NCI-H1105 treated with DMSO at 0.1 percent for 48 hours (cell line): ENCODE results near the gene C2CD3.
"Not testable (repeated sequence)": the region's sequence is repeated elsewhere in the genome, so short reads cannot be mapped to it uniquely, and the experiment has no call there.

Experiments
- DNase-seq: peaks from one replicate; lab custom pipeline; 2025; lab: John Stamatoyannopoulos, UW

The C2CD3 gene

DNA sequence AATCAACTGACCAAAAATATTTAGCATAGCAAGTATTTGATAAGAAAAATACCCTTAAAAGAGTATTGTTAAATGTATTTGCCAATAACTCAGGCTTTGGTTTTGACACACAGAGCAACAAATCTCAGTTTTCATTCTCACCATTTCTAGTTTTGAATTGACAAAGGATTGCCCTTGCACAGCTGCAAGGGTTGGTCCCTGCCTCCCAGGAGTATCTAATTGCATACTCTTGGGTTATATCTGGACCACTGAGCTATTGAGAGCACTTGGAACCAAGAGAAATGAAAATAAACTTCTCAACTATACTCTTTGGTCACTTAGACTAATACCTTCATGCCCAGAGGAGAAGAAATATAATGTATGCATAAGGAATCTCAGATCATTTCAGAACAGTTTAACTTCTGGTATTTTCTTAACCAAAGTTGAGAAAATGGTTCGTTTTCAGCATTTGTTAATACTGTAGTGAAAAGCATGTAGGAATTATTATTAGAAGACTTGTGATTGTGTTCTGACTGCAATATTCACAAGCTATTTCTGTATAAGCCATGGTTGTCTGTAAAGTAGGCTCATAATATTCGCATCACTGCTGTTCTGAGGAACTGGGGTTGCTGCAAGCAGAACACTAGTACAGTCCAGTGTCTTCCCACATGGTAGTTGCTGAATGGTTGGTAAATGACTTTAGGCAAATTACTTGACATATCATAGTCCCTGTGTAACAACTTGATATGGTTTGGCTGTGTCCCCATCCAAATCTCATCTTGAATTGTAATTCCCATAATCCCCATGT is 7.9 kb downstream of the C2CD3 start:
- DNase-seq = no peak

DNA sequence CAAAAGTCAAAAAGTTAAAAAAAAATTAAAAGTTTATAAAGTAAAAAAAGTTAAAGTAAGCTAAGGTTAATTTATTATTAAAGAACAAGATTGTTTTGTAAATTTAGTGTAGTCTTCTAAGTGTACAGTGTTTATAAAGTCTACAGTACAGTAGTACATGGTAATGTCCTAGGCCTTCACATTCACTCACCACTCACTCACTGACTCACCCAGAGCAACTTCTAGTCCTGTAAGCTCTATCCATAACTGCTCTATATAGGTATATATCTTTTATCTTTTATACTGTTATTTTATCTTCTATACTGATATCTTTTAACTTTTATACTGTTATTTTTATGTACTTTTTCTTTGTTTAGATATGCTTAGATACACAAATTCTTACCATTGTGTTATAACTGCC is 11.2 kb downstream of the C2CD3 start:
- DNase-seq = no peak

DNA sequence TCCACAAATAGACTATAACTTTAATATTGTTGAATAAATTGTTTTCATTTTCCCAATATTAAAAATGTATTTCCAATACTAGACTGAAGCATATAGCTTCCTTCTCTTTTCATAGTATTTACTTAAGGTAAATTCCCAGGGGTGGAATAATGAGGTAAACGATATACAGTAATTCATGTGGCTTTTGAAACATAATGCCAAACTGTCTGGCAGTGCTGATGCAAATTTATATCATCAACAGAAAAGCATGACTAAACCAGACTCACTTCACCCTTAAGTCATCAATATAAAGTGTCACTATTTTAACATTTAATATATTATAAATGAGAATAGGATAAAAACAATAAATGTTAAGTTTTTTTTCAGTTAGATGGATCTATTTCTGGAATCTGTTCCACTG is 13.6 kb downstream of the C2CD3 start:
- DNase-seq = no peak

DNA sequence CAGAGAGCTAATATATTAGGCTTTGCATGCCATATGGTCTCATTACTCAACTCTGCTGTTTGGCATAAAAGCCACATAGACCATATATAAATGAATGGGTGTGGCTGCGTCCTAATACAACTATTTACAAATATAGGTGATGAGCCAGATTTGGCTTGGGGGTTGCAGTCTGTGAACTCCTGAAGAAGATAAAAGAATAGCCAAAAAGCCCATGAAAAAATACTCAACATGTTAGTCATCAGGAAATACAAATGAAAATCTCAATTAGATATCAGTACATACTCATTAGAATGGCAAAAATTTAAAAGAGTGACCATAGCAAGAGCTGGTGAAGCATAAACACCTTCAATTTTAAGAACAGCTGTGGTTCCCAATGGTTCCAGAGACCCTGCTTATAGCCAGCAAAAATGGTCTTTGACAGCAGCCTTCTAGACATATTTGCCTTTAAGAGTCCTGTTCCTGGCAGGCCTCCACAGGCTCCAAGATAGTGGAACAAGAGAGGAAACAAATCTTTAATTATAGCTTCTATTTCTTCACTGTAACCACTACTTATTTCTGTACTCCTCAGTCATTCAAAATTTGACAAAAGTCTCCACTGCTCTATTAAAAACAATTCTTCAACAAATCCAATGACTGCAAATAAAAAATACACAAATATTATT is 16.1 kb downstream of the C2CD3 start:
- DNase-seq = no peak

DNA sequence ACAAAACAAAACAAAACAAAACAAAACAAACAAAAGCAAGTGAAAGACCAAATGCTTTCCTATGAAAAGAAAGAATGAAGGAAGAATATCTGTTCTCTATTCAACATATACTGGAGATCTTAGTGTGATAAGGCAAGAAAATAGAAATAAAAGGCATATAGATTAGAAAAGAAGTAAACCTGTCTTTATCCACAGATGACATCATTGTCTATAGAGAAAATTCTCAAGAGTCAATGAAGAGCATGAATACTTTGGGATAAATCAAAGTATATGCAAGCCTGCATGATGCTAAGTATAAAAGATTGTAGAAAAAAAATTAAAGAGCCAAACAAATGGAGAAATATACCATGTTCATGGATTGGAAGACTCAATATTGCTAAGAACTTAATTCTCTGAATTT is 17.6 kb downstream of the C2CD3 start:
- no peak for DNase-seq

DNA sequence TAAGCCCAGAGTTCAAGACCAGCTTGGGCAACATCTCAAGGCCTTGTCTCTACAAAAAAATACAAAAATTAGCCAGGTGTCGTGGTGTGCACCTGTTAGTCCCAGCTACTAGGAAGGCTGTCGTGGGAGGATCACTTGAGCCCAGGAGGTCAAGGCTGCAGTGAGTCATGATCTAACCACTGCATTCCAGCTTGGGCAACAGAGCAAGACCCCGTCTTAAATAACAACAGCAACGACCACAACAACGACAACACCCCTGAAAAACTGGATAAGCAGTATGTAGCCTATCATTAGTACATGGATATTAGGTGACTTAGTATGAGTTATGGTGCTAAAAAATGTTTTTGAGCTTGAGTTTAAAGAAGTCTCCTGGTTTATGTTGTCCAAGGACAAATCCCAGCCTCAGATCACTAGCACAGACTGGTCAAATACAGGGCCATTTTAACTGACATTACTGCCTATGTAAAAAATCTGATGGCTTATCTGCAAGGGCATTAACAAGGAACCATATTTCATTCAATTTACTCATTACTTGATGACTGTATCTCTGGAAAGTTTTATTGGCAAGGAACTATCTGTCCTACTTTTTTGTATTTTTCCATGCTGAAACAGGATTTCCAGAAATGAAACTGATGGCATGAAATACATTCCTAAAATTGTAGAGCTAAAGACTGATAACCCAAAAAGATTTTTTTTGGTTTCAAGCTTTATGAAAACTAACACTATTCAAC is 23.4 kb downstream of the C2CD3 start:
- no peak for DNase-seq

DNA sequence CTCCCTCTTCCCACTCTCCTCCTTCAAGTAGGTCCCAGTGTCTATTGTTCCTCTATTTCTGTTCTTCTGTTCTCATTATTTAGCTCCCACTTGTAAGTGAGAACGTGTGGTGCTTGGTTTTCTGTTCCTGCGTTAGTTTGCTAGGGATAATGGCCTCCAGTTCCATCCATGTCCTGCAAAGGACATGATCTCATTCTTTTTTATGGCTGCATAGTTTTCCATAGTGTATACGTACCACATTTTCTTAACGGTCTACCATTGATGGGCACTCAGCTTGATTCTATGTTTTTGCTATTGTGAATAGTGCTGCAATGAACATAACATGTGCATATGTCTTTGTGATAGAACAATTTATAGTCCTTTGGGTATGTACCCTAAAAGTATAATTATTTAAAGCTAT is 26.2 kb downstream of the C2CD3 start:
- DNase-seq = no peak

DNA sequence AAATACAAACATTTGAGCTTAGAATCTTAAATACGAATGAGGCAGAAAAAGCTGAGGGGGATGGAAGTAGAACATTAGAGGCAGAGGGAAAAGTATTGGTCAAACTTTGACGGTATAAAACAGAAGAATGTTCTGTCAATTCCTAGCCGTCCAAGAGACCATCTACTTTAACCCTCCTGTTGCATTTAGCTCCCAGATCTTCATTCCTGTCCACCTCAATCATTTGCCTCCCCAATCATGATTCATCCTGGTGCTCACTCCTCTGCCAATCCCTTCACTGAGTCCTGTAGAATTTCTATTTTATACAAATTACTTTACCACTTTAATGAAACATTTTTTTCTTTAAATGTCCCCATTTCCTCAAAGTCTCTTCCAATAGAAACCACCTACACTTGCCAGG is 28.2 kb downstream of the C2CD3 start:
- DNase-seq = no peak

DNA sequence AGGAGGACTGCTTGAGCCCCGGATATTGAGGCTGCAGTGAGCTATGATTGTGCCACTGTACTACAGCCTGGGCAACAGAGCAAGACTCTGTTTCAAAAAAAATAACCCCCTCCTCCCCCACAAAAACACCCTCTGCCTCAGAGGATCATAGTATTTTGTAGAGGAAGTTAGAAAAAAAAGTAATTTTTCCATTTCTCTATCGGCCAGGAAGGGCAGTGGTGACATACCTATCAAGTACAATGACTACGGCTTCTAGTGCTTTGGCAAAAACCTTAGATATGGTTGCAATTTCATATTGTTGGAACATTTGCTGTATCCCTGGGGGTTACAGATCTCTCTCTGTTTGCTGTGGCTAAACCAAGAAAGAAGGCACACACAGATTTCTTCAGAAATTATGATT is 28.9 kb downstream of the C2CD3 start:
- DNase-seq = no peak

DNA sequence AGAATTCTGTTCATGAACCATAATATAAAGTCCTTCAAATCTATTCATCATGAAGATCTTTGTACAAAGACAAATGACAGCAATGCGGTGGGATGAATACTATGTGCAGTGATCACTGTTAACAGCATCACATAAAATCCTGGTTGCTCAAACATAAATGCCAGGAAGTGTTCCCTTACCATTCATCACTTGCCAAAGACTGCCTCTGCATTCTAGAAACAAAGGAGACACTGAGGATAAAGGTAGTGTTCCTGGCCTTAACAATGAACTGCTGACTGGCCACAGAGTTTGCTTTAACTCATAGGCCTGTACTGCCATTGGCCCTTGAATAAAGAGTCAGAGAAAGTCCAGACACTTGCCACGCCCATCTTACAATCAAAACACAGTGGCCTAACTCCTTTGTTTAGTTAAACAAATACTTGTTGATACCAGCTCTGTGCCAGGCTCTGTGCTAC is 29.5 kb downstream of the C2CD3 start:
- DNase-seq = no peak

DNA sequence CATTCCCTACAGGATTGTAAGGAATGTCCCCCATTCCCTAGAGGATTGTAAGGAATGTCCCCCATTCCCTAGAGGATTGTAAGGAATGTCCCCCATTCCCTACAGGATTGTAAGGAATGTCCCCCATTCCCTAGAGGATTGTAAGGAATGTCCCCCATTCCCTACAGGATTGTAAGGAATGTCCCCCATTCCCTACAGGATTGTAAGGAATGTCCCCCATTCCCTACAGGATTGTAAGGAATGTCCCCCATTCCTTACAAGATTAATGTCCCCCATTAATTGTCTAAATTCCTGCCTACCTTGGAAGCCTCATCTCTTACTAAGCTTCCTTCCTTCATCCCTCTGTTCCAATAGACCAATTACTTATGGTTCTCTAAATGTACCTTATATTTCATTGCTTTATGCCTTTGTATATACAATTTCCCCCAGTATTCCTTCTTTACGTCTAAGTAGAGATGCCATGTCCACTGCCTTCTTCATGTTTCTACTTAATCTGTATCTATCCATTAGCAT is 30.8 kb downstream of the C2CD3 start:
- not testable (repeated sequence) for DNase-seq

DNA sequence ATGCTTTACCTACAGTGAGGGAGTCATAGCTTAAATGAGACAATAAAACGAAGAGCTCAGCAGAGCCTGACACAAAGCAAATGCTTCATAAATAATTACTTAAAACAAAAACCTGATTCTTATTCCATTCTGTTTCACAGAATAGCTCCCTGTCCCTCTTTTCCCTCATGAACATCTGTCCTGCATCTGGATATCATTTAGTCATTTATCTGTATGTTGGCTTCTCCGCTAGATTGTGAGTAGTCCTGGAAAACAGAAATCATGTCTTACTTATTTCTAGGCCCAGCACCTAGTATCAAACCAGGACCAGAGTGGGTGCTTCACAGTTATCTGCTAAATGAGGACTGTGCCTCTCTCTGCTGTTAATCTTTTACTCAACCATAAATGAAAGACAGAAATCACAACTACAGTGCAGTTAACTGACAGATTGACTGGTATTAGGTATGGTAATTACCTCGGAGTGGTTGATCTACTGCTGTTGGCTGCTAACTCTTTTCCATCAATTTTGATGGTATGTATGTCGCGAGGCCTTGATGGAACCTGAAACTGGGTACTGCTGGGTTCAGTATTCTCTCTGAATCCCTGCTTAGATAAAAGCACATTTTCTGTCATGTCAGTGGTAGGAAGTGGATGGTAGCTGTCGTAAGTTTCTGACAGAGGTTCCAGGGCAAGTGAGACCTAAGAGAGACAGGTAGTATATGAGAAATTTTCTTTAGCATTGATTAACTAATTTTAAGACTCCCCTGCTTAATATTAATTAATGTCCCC is 31.5 kb downstream of the C2CD3 start:
- no peak for DNase-seq

DNA sequence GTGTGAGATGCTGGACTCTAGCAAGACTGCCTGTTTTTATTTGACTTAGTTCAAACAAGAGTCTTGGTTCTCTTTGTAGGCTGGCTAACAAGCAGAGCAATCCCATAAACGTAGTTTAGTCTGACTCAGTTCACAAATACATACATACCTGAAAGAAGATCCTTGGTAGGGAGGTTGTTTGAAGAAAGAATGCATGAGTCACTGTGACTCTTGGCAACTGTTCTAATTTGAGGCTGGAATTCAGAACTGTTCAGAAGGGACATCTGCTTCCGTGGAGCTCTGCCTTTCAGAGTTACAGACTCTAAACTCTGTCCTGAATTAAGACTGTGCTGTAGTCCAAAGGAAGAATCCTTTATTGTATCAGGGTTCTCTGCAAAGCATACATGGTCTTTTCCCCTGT is 32.2 kb downstream of the C2CD3 start:
- no peak for DNase-seq

DNA sequence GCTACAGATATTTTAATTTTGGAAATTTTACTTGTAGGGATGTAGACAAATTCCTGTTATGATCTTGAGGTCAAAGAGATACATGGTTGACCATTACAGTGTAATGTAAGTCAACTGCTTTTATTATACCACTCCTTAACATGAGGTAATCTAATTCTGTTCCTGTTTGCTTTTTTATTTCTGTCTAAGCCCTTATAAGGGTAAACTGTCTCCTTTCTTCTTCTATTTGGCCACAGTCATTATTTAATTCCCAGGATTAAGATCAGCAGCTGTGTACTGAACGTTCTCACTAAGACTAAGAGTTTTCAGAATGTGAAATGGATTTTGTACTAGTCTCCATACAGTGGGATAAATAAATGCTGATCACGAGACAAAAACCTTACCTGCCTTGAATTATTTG is 32.8 kb downstream of the C2CD3 start:
- DNase-seq = no peak

DNA sequence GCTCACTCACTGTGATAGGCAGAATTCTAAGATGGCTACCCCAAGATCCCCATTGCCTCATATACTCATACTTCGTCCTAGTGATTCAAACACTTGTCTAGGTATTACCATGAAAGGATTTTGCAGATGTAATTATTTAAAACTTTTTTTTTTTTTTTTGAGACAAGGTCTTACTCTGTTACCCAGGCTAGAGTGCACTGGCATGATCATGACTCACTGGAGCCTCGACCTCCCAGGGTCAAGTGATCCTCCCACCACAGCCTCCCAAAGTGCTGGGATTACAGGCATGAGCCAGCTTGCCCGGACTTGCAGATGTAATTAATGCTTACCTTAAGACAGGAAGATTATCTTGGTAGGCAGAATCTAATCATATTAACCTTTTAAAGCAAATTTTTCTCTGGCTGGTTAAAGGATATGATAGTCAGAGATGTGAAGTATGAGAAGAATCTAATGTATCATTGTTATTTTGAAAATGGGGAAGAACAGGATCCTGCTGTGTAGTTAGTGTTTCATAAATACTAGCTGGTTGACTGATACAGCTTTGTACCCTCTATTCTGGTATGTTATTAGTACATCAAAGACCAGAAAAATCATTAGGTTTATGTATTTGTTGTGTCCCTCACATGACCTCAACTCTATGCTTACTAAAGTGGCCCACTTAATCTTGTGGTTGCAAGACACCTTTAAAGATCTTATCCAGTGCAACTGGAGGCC is 35.5 kb downstream of the C2CD3 start:
- DNase-seq = no peak

DNA sequence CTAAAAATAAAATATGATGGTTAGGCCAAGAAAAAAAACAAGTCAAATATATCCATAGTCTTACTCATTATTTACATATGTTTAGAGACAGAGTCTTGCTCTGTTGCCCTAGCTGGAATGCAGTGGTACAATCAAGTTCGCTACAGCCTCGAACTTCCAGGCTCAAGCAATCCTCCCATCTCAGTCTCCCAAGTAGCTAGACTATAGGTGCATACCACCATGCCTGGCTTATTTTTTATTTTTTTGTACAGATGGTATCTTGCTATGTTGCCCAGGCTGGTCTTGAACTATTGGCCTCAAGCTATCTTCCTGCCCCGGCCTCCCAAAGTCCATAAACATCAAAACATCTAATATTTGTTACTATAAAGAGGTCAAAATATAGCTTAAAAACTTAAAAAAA is 36.1 kb downstream of the C2CD3 start:
- DNase-seq = no peak

DNA sequence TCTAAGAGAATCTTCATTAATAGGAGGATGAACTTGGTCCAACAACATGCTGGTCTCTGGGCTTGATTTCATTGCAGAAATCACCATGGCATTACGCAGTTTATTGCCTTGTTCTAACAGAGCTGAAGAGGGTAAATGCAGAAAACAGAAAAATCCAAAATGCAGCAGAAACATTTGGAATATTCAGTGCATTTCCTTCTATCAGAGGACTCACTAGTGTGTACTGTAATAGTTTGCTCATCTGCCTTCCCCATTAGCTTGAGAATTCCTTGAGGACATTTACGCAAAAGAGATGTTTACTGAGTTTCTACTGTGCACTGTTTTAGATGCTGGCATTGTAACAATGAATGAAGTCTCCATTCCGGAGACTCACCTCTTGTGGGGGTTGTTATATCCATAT is 37.4 kb downstream of the C2CD3 start:
- no peak for DNase-seq

DNA sequence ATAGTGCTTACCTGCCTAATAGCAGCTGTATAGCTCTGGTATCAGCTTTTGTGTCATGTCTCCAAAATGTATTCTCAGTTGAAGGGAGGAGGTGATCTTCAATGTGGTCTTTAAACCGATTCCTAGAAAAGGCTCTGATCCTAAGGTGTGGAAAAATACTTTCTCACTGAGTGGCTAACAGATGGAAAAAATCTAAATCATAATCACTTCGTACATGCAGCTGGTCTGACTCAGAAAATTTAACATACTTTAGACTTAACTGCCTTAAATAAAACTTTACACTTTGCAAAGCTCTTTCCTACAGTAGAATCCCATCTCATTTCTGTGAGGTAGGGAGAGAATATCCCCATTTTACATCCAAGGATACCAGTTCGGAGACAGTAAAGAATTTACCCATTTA is 38.0 kb downstream of the C2CD3 start:
- no peak for DNase-seq

DNA sequence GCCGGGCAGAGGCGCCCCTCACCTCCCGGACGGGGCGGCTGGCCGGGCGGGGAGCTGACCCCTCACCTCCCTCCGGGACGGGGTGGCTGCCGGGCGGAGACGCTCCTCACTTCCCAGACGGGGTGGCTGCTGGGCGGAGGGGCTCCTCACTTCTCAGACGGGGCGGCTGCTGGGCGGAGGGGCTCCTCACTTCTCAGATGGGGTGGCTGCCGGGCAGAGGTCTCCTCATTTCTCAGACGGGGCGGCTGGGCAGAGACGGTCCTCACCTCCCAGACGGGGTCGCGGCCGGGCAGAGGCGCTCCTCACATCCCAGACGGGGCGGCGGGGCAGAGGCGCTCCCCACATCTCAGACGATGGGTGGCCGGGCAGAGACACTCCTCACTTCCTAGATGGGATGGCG is 41.7 kb downstream of the C2CD3 start:
- DNase-seq = not testable (repeated sequence)

DNA sequence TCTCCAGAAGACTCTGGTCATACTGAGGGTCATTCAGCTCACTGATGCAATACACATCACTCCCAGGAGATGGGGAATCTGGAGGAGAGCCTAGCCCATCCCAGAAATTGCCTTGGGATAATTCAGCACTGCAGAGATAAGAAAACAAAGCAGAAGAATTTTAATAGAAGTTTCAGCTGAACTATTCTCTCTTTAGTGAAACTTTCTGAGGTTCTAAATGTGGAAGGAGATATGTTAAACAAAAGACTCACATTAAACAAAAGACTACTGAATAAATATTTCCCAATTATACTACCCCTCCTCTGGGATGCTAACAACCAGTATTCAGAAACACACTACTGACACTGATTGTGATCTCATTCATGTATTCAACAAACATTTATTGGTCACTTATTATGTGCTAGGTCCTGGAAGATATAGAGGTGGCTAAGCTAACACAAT is 47.8 kb downstream of the C2CD3 start:
- no peak for DNase-seq

DNA sequence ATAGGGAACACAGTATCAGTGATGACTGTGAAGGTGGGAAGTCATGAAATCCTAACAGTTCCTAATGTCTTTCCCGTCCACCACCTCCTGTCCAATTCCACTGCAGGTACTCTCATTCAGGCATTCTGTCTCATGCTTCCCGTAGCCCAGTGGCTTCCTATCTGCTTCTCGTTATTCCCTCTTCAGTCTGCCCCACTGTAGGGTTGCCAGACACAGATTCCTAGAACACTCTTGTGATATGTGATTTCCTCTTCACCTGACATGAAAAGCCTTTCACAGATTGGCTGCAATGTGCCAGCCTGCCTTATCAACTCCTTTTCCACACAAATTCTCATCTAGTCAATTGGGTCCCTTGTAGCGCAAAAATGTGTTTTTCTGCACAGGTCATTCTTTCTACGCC is 49.0 kb downstream of the C2CD3 start:
- no peak for DNase-seq
